ENCODE measurements around the gene ECHS1.

Gene ECHS1

DNA sequence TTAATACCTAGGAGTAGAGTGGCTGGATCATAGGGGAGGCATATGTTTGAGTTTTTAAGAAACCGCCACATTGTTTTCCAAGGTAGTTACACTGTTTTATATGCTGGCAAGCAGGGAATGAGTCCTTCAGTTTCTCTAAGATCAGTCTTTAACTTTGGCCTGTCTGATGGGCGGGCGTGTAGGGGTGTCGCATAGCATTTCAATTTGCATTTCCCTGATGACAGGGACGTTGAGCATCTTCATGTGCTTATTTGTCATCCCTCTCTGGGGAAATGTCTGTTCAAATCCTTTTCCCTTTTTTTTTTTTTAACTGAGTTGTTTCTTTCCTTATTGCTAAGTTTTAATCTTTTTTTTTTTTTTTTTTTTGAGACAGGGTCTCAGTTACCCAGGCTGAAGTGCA, 30.6 kb upstream of the ECHS1 start:
- no peak for DNase-seq (ENCODE audit: low read depth)
- TF ChIP-seq, protein P1, sequence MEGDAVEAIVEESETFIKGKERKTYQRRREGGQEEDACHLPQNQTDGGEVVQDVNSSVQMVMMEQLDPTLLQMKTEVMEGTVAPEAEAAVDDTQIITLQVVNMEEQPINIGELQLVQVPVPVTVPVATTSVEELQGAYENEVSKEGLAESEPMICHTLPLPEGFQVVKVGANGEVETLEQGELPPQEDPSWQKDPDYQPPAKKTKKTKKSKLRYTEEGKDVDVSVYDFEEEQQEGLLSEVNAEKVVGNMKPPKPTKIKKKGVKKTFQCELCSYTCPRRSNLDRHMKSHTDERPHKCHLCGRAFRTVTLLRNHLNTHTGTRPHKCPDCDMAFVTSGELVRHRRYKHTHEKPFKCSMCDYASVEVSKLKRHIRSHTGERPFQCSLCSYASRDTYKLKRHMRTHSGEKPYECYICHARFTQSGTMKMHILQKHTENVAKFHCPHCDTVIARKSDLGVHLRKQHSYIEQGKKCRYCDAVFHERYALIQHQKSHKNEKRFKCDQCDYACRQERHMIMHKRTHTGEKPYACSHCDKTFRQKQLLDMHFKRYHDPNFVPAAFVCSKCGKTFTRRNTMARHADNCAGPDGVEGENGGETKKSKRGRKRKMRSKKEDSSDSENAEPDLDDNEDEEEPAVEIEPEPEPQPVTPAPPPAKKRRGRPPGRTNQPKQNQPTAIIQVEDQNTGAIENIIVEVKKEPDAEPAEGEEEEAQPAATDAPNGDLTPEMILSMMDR (IDR thresholded peaks at IDR 0.05; ENCODE audit: low read depth, low read length, missing control alignments), result no peak
- H3K4me3 ChIP-seq (ENCODE audit: low read depth, low read length), result no peak overlapping the region

DNA sequence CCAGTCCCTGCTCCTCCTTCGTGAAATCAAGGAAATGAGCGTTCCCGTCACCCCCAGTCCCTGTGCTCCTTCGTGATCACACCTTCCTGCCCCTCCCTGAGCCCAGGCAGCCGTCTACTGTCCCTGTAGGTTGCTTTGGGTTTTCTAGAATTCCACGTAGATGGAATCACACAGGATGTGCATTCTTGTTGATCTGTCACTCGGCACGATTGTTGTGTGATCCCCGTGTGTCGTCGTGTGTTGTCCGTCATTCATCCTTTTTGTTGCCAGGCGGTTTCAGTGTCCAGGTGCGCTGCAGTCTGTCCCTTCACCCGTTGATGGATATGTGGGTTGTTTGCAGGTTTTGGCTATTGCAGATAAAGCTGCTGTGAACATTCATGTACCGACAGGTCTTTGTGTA, 30.2 kb upstream of the ECHS1 start:
- no peak overlapping the region for H3K4me3 ChIP-seq (ENCODE audit: low read depth, low read length)
- no peak for DNase-seq (ENCODE audit: low read depth)
- TF ChIP-seq, protein P1 (IDR thresholded peaks at IDR 0.05; ENCODE audit: low read depth, low read length, missing control alignments), result no peak

DNA sequence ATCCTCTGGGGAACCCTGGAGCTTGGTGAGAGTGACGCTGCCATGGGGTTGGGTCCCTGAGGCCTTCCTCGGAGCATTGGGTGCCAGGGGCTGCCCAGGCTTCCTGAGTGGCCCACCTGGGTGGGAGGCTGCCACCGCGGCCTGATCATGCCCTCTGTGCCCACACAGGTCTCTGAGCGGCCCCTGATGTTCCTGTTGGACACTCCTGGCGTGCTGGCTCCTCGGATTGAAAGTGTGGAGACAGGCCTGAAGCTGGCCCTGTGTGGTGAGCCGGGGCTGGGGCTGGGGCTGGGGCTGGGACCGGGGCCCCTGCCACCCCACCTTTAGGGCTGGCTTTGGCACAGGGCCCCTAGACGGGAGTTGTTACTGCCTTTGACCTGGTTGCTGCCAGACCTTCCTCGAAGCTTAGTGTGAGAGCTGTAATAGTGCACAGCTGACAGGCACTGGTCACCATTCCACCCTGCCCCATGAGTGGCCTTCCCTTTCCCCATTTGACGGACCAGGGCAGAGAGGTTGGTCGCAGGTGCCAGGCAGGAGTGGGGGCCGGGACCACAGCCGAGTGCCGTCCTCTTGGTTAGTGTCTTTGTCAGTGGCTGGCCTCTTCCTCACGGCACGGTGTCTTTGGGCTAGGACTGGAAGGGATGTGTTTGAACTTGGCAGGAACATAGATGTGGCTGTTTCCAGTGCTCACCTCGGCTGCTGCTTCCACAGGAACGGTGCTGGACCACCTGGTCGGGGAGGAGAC, 29.0 kb upstream of the ECHS1 start:
- TF ChIP-seq, protein P1 (IDR thresholded peaks at IDR 0.05; ENCODE audit: low read depth, low read length, missing control alignments), result no peak
- no peak overlapping the region for H3K4me3 ChIP-seq (ENCODE audit: low read depth, low read length)
- no peak for DNase-seq (ENCODE audit: low read depth)

DNA sequence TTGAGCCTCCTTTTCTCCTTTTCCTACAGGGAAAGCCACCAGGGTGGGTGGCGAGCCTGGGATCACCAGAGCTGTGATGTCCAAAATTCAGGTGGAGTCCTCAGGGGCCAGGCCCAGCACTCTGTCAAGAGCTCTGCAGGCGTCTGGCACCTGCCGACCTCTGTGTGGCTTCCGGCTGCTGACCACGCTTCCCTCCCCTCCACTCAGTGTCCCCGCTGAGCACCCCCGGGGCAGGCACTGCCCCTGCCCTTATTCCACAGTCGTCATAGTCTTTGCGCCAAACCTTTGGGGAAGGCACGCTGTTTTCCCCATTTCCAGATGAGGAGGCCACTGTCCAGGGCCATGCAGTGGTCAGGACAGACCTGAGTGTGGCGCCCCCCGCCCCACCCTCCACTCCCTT, 28.3 kb upstream of the ECHS1 start:
- no peak for DNase-seq (ENCODE audit: low read depth)
- TF ChIP-seq, protein P1 (IDR thresholded peaks at IDR 0.05; ENCODE audit: low read depth, low read length, missing control alignments), result no peak
- no peak overlapping the region for H3K4me3 ChIP-seq (ENCODE audit: low read depth, low read length)

DNA sequence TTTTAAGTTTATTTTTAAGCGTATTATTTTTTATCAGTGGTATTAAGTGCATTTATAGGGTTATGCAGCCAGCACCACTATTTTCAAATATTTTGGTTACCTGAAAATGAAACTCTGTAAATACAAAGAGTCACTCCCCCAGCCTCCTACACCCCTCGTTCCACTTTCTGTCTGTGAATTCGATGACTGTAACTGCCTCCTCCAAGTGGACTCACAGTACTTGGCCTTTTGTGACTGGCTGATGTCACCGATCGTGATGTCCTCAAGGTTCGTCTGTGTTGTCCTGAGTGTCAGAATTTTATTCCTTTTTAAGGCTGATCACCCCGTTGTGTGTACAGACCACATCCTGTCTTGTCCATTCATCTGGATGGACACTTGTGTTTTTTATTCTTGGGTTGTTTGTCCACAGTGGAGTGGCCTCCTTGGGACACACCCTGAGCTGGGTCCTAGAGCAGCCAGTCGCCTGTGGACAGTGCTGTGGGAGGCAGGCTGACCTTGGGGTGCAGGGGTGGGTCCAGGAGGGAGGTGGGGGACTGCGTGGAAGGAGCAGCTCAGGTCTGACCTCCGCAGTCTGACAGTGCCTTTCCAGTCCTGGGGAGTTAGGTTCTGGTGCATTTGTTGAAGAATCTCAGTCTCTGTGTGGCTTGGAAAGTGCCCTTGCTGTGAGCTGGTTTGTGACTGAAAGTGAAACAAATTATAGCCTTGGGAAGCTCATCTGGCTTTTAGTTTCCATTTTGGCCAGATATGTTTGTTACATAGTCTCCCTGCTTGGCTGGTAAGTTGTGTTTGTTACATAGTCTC, 27.7 kb upstream of the ECHS1 start:
- peak overlapping the region; percentile 25 for H3K4me3 ChIP-seq (ENCODE audit: low read depth, low read length)
- TF ChIP-seq, protein P1 (IDR thresholded peaks at IDR 0.05; ENCODE audit: low read depth, low read length, missing control alignments), result no peak
- DNase-seq (ENCODE audit: low read depth), result no peak

DNA sequence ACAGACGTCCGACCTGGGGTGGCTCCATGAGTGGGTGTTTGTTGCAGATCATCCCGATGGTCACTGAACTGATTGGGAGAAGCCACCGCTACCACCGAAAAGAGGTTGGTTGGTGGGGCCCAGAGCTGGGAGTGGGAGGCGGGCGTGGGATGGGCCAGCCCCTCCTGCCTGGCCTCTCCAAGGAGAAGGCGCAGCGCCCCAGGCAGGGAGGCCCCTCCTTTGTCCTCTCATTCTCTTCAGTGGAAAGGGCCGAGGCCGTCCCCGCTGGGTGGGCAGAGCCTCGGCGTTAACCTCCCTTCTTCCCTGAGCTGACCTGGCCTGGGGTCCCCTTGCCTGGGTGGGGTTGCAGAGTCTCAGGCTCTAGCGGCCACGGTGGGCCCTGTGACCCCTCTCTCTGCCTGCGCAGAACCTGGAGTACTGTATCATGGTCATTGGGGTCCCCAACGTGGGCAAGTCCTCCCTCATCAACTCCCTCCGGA, 26.0 kb upstream of the ECHS1 start:
- DNase-seq (ENCODE audit: low read depth), result no peak
- TF ChIP-seq, protein P1 (IDR thresholded peaks at IDR 0.05; ENCODE audit: low read depth, low read length, missing control alignments), result no peak
- no peak overlapping the region for H3K4me3 ChIP-seq (ENCODE audit: low read depth, low read length)
